Right atrium auricular region (tissue), 2 donors: ENCODE measurements around the gene BDKRB2. TPM values are rescaled to one million over a fixed set of nuclear protein-coding genes. Genes with fewer than 3 reads are reported as not detected.
A peak's percentile ranks its signal among the peaks of the same experiment; 100 is the strongest.

Experiments used
- DNase-seq: peaks from one replicate; pipeline ENCODE4 v3.0.0-alpha.2; 2019; ENCODE audit warnings: low spot score
- H3K27ac ChIP-seq, 2 donors: fragments of 200-600 bp; sonication (generic); 1 replicate in 1 of 2; 2 replicates in 1 of 2; pipeline ENCODE4 v1.5.1; 2016 to 2019
- H3K27me3 ChIP-seq, 2 donors: fragments of 200-600 bp; sonication (generic); one replicate each; pipeline versions ENCODE4 v1.5.1 to v1.6.0; 2017 to 2019
- H3K36me3 ChIP-seq: fragments of 200-600 bp; sonication (generic); one replicate; pipeline ENCODE4 v1.5.1; 2016
- H3K4me1 ChIP-seq, 2 donors: fragments of 200-600 bp; sonication (generic); one replicate each; pipeline versions ENCODE4 v1.5.1 to v1.6.0; 2017 to 2019
- H3K4me3 ChIP-seq, 2 donors: fragments of 200-600 bp; sonication (generic); 1 replicate in 1 of 2; 2 replicates in 1 of 2; pipeline ENCODE4 v1.5.1; 2017 to 2019; ENCODE audit warnings: mild to moderate bottlenecking in 1 of 2, moderate library complexity in 1 of 2
- H3K9me3 ChIP-seq, 2 donors: fragments of 200-600 bp; sonication (generic); one replicate each; pipeline ENCODE4 v1.5.1; 2019
- total RNA-seq, 2 donors: library from RNA; depleted of rRNA; stranded (reverse); fragments of >200 nt; gene quantifications; one replicate each; pipeline ENCODE4 v1.1.0, GENCODE V29; 2016
- TF ChIP-seq, protein P1 (sequence below), 2 donors: fragments of 200-600 bp; sonication (generic); IDR thresholded peaks; one replicate each; pipeline ENCODE4 v1.5.1; 2019; ENCODE audit warnings: antibody characterized with exemption in 2 of 2

BDKRB2 gene
- total RNA-seq = 1 to 10 TPM; 1.7 to 2.9 TPM

GRCh38 chr14:96204151-96205058 is at the start of gene BDKRB2:
Gene BDKRB2, plus strand, starts transcription at chr14:96204839. Its CDS starts 32,269 bp downstream, at chr14:96237108.
- H3K27ac ChIP-seq = peak within 1 kb of the TSS; percentile 41 to 63
- H3K36me3 ChIP-seq = no peaks in the 10 kb centered on the region
- TF ChIP-seq, protein P1, sequence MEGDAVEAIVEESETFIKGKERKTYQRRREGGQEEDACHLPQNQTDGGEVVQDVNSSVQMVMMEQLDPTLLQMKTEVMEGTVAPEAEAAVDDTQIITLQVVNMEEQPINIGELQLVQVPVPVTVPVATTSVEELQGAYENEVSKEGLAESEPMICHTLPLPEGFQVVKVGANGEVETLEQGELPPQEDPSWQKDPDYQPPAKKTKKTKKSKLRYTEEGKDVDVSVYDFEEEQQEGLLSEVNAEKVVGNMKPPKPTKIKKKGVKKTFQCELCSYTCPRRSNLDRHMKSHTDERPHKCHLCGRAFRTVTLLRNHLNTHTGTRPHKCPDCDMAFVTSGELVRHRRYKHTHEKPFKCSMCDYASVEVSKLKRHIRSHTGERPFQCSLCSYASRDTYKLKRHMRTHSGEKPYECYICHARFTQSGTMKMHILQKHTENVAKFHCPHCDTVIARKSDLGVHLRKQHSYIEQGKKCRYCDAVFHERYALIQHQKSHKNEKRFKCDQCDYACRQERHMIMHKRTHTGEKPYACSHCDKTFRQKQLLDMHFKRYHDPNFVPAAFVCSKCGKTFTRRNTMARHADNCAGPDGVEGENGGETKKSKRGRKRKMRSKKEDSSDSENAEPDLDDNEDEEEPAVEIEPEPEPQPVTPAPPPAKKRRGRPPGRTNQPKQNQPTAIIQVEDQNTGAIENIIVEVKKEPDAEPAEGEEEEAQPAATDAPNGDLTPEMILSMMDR (IDR thresholded peaks at IDR 0.05) = no peak
- no peaks in the 10 kb centered on the region for H3K27me3 ChIP-seq
- peak within 1 kb of the TSS; percentile 35 to 43 for H3K4me3 ChIP-seq
- peaks cover 0 to 18% of the 10 kb centered on the region in 2 donors for H3K4me1 ChIP-seq
- H3K9me3 ChIP-seq = no peaks in the 10 kb centered on the region
- peak; percentile 76 for DNase-seq

GRCh38 chr14:96154900-96155299 is 49.7 kb upstream of the BDKRB2 start:
- H3K27me3 ChIP-seq = no peaks in the 10 kb centered on the region
- H3K4me3 ChIP-seq = no peak overlapping the region
- TF ChIP-seq, protein P1 (IDR thresholded peaks at IDR 0.05) = no peak
- H3K36me3 ChIP-seq = no peaks in the 10 kb centered on the region
- no peak overlapping the region for H3K27ac ChIP-seq
- no peaks in the 10 kb centered on the region for H3K9me3 ChIP-seq
- DNase-seq = no peak
- no peaks in the 10 kb centered on the region for H3K4me1 ChIP-seq

DNA sequence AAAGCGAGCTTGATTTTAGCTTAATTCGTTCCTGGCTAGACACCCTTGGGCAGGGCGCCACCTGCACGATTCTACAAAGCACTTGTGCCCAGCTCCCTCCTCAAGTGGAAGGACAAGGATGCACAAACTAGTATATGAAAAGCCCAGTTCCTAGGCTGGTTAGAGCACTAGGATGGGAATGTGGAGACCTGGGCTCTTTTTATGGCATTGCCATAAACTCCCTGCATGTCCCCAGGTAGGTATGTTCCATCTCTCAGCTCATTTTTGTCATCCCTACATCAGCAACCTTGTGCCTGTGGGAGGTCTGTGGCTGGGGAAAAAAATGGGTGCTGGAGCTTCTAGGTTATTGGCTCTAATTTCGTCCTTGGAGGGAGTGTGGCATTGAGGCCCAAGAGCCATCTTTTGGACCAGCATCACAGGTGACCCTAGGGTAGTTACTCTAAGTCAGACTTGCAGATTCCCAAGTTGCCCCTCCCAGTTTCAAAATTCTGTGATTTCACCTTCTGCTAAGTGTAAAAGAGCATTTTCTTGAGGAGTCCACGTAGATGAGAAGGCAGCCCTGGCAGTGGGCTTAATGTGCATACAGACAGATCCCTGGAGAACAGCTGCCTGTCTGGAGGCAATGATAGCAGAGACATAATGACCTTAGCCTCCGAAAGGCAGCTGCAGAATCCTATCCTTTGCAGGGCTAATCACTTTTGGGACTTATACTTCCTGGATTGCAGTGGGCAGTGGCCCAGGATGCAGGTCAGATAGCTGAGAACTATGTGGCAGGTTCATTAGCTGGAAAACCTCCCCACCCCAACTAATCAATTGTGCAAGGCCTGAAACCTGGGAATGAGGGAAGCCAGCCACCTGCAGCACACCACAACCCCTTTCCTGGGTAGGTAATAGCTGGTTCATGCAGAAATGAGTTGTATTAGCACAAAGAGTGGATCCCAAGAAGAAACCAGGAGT is 47.6 kb upstream of the BDKRB2 start:
- DNase-seq = peak; percentile 46
- TF ChIP-seq, protein P1 (IDR thresholded peaks at IDR 0.05) = no peak
- no peak overlapping the region for H3K27ac ChIP-seq
- no peaks in the 10 kb centered on the region for H3K27me3 ChIP-seq
- no peaks in the 10 kb centered on the region for H3K4me1 ChIP-seq
- H3K4me3 ChIP-seq = no peak overlapping the region
- no peaks in the 10 kb centered on the region for H3K9me3 ChIP-seq
- no peaks in the 10 kb centered on the region for H3K36me3 ChIP-seq

DNA sequence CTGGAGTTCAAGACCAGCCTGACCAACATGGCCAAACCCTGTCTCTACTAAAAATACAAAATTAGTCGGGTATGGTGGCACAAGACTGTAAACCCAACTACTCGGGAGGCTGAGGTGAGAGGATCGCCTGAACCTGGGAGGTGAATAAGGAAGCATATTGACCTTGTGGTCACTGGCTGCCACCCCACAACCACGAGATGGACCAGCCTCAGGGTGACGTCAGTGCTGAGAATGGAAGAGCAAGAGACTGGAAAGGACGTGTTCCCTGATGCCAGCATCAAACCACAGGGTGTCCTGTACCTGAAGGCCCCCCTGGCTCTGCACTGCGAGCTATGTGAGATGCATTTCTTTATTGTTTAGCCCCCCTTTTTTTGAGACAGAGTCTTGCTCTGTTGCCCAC is 45.9 kb upstream of the BDKRB2 start:
- TF ChIP-seq, protein P1 (IDR thresholded peaks at IDR 0.05) = no peak
- Histone ChIP-seq H3K36me3 (no peaks in the 10 kb centered on the region), H3K4me1 (no peaks in the 10 kb centered on the region), H3K9me3 (no peaks in the 10 kb centered on the region), H3K27ac (no peak overlapping the region), H3K4me3 (no peak overlapping the region), H3K27me3 (no peaks in the 10 kb centered on the region)
- DNase-seq = peak; percentile 54

GRCh38 chr14:96160076-96160912 is 44.3 kb upstream of the BDKRB2 start:
- TF ChIP-seq, protein P1 (IDR thresholded peaks at IDR 0.05) = no peak
- no peaks in the 10 kb centered on the region for H3K27me3 ChIP-seq
- no peaks in the 10 kb centered on the region for H3K9me3 ChIP-seq
- H3K4me3 ChIP-seq = no peak overlapping the region
- peak; percentile 13 for DNase-seq
- H3K4me1 ChIP-seq = no peaks in the 10 kb centered on the region
- no peak overlapping the region for H3K27ac ChIP-seq
- no peaks in the 10 kb centered on the region for H3K36me3 ChIP-seq
